DMS79 treated with DMSO at 0.1 percent for 48 hours (cell line): ENCODE data around the gene C5AR2.
"Not testable (repeated sequence)": the region's sequence is repeated elsewhere in the genome, so short reads cannot be mapped to it uniquely, and the experiment has no call there.

Experiments
- DNase-seq: peaks from one replicate; lab custom pipeline; 2025; lab: John Stamatoyannopoulos, UW

C5AR2 gene

DNA sequence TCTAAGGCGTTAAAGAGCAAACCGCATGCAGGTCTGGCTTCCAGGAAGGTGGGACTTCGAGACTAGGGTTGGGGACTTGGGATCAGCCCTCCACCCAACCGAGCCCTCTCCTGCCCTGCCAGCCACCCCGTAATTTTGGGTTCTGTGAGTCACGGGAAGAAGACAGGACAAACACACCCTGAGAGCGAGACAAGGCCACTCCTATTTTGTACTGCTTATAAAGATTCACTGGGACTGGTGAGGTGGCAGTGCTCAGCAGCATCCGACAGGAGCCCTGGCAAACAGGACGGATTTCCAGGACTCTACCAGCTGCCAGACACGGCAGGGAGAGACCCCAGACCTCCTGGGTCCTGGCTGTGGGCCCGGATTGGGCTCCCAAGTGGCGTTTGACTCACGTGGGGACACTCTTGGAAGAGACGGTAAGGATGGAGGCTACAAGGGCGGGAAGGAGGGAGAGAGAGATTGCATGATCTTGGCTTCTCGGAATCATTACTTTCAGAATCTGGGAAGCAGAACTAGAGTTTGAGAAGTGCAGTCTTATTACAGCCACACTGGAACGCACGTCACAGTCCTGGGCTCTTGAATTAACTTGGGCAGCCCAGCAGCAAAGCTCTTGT is at the start of gene C5AR2:
Gene C5AR2 (plus strand): TSS at position 245 of the 617 bp plus-strand sequence. CDS start 8,625 bp downstream, outside the sequence.
- no peak for DNase-seq

- DNase-seq, result no peak
Observed at GRCh38 chr19:47283405-47284059, 48.4 kb upstream of the C5AR2 start.

DNA sequence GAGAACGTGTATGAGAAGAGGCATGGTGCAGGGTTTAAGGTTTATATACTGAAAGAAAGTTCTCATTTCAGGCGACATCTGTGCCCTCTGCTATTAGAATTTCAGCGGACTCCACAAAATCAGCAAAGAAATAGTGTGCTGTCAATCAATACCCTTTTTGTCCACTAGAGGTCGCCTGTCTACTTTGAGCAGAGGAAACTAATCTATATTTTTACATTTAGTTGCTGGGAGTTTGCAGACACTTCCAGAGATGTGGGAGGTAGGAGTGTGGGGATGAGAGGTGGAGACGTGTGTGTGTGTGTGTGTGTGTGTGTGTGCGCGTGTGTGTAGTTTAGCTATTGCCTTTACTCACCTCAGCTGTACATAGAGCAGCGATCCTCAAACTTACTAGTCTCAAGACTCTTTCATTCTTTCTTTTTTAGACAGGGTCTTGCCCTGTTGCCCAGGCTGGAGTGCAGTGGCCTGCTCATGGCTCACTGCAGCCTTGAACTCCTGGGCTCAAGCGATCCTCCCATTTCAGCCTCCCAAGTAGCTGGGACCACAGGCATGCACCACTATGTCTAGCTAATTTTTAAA is 47.6 kb upstream of the C5AR2 start:
- DNase-seq, result peak; percentile 28

- peak; percentile 82 for DNase-seq
Observed at GRCh38 chr19:47296036-47296435, 35.9 kb upstream of the C5AR2 start.

DNA sequence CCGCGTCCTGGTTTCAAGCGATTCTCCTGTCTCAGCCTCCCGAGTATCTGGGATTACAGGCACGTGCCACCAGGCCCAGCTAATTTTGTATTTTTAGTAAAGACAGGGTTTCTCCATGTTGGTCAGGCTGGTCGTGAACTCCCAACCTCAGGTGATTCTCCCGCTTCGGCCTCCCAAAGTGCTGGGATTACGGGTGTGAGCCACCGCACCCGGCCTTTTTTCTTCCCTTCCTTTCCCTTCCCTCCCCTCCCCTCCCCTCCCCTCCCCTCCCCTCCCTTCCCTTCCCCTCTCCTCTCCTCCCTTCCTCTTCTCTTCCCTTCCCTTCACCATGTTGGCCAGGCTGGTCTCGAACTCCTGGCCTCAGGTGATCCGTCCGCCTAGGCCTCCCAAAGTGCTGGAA is 31.1 kb upstream of the C5AR2 start:
- not testable (repeated sequence) for DNase-seq

- no peak for DNase-seq
Observed at GRCh38 chr19:47302249-47302648, 29.7 kb upstream of the C5AR2 start.

GRCh38 chr19:47303966-47304365 is 28.0 kb upstream of the C5AR2 start:
- DNase-seq, result no peak

GRCh38 chr19:47305309-47305751 is 26.6 kb upstream of the C5AR2 start:
- DNase-seq, result peak; percentile 25

DNA sequence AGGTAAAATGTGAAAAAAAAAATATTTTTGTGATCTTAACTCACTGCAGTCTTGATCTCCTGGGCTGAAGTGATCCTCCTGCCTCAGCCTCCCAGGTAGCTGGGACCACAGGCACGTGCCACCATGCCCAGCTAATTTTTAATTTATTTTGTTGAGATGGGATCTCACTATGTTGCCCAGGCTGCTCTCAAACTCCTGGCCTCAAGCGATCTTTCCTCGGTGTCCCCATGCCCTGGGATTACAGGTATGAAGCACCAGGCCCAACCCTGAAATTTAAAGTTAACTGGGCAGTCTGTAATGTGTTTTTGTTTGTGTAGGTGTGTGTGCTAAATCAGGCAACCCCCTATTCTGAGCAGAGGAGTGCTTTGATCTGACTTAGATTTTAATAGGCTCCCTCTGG is 25.7 kb upstream of the C5AR2 start:
- no peak for DNase-seq

GRCh38 chr19:47309038-47309437 is 22.9 kb upstream of the C5AR2 start:
- DNase-seq, result no peak

GRCh38 chr19:47309608-47310007 is 22.4 kb upstream of the C5AR2 start, which contains the start of gene C5AR1:
Gene C5AR1, plus strand, starts transcription at chr19:47309861. Its CDS starts 35 bp downstream, at chr19:47309896.
- DNase-seq, result no peak

DNA sequence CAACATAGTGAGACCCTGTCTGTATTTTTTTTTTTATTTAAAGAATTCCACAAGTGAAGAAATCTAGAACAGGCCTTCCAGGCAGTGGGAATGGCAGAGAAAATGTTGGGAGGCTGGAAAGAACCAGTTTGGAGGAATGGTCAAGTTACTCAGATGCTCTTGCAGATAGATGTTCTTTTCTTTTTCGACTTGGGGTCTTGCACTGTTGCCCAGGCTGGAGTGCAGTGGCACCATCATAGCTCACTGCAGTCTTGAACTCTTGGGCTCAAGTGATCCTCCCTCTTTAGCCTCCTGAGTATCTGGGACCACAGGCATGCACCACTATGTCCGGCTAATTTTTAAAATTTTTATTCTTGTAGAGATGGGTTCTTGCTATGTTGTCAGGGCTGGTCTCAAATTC is 21.7 kb upstream of the C5AR2 start:
- no peak for DNase-seq

- DNase-seq, result peak; percentile 51
Observed at GRCh38 chr19:47310819-47311218, 21.2 kb upstream of the C5AR2 start.

- no peak for DNase-seq
Observed at GRCh38 chr19:47312366-47313006, 19.5 kb upstream of the C5AR2 start.

DNA sequence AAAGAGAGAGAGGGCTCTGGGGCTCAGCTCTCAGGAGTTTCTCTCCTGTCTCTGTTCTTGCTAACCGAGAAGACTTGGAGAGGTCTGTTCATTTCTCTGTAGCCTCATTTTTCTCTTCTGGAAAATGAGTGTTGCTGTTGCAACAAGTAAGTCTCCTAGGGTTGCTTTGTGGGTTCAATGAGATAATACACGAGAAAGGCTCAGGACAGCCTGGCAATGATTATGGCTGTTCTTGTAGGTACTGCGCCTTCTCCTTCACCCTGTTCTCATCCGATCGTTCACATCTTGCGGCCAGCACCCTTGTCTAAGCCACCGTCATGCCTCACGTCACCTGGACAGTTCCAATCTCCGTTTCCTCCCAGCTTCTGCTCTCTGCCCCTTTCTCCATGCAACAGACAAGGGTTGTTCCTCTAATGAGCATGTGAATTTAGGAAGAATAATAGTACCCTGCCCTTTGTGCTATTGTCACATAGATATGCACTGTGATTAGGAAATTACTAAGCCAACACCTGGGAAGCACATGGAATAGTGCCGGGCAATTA is 18.1 kb upstream of the C5AR2 start:
- DNase-seq, result no peak

DNA sequence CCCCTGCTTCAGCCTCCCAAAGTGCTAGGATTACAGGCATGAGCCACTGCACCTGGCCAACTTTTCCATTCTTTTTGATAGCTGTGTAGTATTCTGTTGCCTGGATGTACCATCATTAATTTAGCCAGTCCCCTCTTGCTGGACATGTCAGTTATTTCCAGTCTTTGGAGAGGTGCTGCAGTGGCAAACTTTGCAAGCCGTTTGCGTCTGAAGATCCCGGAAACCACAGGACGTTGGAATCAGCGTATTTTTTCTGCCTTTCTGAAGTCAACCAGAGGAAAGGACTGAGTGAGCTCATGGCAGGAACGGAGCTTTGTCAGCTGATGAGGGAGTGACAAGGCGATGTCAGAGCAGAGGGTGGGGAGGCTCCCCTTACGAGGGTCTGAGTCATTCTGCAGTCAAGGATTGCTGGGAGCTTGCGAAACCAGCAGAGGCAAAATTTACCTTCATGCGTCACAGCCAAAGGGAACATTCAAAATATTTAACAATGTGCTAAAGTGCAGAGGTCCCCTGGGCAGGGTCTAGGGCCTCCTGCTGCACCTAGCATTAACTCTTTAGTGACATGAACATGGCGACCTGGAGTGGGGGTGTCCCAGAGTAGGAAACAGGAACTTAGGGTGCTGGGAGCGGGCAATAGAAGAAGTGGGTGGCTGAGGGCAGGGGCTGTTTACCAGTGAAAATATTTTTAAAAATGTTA is 16.7 kb upstream of the C5AR2 start:
- DNase-seq, result no peak

- DNase-seq, result no peak
Observed at GRCh38 chr19:47316513-47316912, 15.5 kb upstream of the C5AR2 start.

DNA sequence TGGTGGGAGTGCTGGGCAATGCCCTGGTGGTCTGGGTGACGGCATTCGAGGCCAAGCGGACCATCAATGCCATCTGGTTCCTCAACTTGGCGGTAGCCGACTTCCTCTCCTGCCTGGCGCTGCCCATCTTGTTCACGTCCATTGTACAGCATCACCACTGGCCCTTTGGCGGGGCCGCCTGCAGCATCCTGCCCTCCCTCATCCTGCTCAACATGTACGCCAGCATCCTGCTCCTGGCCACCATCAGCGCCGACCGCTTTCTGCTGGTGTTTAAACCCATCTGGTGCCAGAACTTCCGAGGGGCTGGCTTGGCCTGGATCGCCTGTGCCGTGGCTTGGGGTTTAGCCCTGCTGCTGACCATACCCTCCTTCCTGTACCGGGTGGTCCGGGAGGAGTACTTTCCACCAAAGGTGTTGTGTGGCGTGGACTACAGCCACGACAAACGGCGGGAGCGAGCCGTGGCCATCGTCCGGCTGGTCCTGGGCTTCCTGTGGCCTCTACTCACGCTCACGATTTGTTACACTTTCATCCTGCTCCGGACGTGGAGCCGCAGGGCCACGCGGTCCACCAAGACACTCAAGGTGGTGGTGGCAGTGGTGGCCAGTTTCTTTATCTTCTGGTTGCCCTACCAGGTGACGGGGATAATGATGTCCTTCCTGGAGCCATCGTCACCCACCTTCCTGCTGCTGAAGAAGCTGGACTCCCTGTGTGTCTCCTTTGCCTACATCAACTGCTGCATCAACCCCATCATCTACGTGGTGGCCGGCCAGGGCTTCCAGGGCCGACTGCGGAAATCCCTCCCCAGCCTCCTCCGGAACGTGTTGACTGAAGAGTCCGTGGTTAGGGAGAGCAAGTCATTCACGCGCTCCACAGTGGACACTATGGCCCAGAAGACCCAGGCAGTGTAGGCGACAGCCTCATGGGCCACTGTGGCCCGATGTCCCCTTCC is 11.8 kb upstream of the C5AR2 start:
- DNase-seq, result no peak

GRCh38 chr19:47321630-47322029 is 10.3 kb upstream of the C5AR2 start:
- DNase-seq, result no peak

DNA sequence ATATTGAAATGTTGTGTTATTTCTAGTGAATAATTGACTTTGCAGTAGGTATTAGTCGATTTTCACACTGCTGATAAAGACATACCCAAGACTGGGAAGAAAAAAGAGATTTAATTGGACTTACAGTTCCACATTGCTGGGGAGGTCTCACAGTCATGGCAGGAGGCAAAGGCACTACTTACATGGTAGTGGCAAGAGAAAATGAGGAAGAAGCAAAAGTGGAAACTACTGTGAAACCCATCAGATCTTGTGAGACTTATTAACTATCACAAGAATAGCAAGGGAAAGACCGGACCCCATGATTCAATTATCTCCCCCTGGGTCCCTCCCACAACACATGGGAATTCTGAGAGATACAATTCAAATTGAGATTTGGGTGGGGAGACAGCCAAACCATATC is 9.9 kb upstream of the C5AR2 start:
- DNase-seq, result no peak

GRCh38 chr19:47323409-47323808 is 8.6 kb upstream of the C5AR2 start:
- no peak for DNase-seq
